Measurements from ENCODE around the gene RIMBP2. TPM values are rescaled to one million over a fixed set of nuclear protein-coding genes. Genes with fewer than 3 reads are reported as not detected.

The RIMBP2 gene
- total and polyA plus RNA-seq, 2 experiments from 2014 or later: 0.31 to 0.37 TPM

DNA sequence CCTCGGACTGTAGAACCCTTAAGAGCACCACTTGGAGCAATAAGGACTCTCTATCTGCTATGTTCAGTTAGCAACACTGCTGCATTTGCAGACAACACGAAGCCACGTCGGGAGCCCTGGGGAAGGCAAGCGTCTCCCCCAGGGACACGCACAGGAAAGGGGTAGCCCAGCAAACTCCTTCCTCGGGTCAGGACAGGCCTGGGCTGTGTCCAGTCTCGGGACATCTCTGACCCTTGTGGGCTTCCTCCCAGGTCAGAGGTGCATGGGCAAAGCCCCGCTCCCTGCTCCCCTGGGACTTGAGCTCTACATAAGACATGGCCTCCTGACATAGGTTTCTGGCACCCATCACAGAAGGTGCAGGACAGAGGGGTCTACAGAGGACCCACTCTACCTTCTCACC lies 258.9 kb downstream of the RIMBP2 start:
- no peak for ATAC-seq
- peaks cover 23% of the 10 kb centered on the region for H3K36me3 Mint-ChIP-seq (ENCODE audit: low read depth)
- no peak overlapping the region for H3K27ac Mint-ChIP-seq
- no peak for TF ChIP-seq EZH2phosphoT487 (IDR thresholded peaks at IDR 0.05; ENCODE audit: unreplicated experiment)
- TF ChIP-seq STAT1 (IDR thresholded peaks at IDR 0.05; ENCODE audit: unreplicated experiment): no peak
- no peak for TF ChIP-seq JUNB (IDR thresholded peaks at IDR 0.05; ENCODE audit: unreplicated experiment)
- TF ChIP-seq CREB1 (CRISPR knock-in tag; IDR thresholded peaks at IDR 0.05; ENCODE audit: low read depth): no peak
- TF ChIP-seq, protein P1, sequence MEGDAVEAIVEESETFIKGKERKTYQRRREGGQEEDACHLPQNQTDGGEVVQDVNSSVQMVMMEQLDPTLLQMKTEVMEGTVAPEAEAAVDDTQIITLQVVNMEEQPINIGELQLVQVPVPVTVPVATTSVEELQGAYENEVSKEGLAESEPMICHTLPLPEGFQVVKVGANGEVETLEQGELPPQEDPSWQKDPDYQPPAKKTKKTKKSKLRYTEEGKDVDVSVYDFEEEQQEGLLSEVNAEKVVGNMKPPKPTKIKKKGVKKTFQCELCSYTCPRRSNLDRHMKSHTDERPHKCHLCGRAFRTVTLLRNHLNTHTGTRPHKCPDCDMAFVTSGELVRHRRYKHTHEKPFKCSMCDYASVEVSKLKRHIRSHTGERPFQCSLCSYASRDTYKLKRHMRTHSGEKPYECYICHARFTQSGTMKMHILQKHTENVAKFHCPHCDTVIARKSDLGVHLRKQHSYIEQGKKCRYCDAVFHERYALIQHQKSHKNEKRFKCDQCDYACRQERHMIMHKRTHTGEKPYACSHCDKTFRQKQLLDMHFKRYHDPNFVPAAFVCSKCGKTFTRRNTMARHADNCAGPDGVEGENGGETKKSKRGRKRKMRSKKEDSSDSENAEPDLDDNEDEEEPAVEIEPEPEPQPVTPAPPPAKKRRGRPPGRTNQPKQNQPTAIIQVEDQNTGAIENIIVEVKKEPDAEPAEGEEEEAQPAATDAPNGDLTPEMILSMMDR (conservative IDR thresholded peaks at IDR 0.05; ENCODE audit: low read depth in 2 of 2): no peak
- TF ChIP-seq, protein P2, sequence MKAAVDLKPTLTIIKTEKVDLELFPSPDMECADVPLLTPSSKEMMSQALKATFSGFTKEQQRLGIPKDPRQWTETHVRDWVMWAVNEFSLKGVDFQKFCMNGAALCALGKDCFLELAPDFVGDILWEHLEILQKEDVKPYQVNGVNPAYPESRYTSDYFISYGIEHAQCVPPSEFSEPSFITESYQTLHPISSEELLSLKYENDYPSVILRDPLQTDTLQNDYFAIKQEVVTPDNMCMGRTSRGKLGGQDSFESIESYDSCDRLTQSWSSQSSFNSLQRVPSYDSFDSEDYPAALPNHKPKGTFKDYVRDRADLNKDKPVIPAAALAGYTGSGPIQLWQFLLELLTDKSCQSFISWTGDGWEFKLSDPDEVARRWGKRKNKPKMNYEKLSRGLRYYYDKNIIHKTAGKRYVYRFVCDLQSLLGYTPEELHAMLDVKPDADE (IDR thresholded peaks at IDR 0.05): no peak
- no peak for TF ChIP-seq EZH2 (IDR thresholded peaks at IDR 0.05; ENCODE audit: low read depth, unreplicated experiment)
- TF ChIP-seq ZNF114 (CRISPR knock-in tag; IDR thresholded peaks at IDR 0.05): no peak
- no peak for TF ChIP-seq NANOG (IDR thresholded peaks at IDR 0.05; ENCODE audit: borderline replicate concordance)
- TF ChIP-seq, protein P3, sequence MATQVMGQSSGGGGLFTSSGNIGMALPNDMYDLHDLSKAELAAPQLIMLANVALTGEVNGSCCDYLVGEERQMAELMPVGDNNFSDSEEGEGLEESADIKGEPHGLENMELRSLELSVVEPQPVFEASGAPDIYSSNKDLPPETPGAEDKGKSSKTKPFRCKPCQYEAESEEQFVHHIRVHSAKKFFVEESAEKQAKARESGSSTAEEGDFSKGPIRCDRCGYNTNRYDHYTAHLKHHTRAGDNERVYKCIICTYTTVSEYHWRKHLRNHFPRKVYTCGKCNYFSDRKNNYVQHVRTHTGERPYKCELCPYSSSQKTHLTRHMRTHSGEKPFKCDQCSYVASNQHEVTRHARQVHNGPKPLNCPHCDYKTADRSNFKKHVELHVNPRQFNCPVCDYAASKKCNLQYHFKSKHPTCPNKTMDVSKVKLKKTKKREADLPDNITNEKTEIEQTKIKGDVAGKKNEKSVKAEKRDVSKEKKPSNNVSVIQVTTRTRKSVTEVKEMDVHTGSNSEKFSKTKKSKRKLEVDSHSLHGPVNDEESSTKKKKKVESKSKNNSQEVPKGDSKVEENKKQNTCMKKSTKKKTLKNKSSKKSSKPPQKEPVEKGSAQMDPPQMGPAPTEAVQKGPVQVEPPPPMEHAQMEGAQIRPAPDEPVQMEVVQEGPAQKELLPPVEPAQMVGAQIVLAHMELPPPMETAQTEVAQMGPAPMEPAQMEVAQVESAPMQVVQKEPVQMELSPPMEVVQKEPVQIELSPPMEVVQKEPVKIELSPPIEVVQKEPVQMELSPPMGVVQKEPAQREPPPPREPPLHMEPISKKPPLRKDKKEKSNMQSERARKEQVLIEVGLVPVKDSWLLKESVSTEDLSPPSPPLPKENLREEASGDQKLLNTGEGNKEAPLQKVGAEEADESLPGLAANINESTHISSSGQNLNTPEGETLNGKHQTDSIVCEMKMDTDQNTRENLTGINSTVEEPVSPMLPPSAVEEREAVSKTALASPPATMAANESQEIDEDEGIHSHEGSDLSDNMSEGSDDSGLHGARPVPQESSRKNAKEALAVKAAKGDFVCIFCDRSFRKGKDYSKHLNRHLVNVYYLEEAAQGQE (IDR thresholded peaks at IDR 0.05; ENCODE audit: unreplicated experiment): no peak
- TF ChIP-seq, protein P4, sequence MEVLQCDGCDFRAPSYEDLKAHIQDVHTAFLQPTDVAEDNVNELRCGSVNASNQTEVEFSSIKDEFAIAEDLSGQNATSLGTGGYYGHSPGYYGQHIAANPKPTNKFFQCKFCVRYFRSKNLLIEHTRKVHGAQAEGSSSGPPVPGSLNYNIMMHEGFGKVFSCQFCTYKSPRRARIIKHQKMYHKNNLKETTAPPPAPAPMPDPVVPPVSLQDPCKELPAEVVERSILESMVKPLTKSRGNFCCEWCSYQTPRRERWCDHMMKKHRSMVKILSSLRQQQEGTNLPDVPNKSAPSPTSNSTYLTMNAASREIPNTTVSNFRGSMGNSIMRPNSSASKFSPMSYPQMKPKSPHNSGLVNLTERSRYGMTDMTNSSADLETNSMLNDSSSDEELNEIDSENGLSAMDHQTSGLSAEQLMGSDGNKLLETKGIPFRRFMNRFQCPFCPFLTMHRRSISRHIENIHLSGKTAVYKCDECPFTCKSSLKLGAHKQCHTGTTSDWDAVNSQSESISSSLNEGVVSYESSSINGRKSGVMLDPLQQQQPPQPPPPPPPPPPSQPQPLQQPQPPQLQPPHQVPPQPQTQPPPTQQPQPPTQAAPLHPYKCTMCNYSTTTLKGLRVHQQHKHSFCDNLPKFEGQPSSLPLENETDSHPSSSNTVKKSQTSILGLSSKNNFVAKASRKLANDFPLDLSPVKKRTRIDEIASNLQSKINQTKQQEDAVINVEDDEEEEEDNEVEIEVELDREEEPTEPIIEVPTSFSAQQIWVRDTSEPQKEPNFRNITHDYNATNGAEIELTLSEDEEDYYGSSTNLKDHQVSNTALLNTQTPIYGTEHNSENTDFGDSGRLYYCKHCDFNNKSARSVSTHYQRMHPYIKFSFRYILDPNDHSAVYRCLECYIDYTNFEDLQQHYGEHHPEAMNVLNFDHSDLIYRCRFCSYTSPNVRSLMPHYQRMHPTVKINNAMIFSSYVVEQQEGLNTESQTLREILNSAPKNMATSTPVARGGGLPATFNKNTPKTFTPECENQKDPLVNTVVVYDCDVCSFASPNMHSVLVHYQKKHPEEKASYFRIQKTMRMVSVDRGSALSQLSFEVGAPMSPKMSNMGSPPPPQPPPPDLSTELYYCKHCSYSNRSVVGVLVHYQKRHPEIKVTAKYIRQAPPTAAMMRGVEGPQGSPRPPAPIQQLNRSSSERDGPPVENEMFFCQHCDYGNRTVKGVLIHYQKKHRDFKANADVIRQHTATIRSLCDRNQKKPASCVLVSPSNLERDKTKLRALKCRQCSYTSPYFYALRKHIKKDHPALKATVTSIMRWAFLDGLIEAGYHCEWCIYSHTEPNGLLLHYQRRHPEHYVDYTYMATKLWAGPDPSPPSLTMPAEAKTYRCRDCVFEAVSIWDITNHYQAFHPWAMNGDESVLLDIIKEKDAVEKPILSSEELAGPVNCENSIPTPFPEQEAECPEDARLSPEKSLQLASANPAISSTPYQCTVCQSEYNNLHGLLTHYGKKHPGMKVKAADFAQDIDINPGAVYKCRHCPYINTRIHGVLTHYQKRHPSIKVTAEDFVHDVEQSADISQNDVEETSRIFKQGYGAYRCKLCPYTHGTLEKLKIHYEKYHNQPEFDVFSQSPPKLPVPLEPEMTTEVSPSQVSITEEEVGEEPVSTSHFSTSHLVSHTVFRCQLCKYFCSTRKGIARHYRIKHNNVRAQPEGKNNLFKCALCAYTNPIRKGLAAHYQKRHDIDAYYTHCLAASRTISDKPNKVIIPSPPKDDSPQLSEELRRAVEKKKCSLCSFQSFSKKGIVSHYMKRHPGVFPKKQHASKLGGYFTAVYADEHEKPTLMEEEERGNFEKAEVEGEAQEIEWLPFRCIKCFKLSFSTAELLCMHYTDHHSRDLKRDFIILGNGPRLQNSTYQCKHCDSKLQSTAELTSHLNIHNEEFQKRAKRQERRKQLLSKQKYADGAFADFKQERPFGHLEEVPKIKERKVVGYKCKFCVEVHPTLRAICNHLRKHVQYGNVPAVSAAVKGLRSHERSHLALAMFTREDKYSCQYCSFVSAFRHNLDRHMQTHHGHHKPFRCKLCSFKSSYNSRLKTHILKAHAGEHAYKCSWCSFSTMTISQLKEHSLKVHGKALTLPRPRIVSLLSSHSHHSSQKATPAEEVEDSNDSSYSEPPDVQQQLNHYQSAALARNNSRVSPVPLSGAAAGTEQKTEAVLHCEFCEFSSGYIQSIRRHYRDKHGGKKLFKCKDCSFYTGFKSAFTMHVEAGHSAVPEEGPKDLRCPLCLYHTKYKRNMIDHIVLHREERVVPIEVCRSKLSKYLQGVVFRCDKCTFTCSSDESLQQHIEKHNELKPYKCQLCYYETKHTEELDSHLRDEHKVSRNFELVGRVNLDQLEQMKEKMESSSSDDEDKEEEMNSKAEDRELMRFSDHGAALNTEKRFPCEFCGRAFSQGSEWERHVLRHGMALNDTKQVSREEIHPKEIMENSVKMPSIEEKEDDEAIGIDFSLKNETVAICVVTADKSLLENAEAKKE (CRISPR knock-in tag; IDR thresholded peaks at IDR 0.05): no peak
- no peak for TF ChIP-seq ZNF331 (CRISPR knock-in tag; IDR thresholded peaks at IDR 0.05; ENCODE audit: low read depth)
- no peak overlapping the region for H2AFZ ChIP-seq
- H3K36me3 ChIP-seq (ENCODE audit: insufficient read depth): no peaks in the 10 kb centered on the region
- no peak overlapping the region for H3K4me3 ChIP-seq
- H3K4me2 ChIP-seq: no peak overlapping the region
- peaks cover 4% of the 10 kb centered on the region for H3K27me3 Mint-ChIP-seq (ENCODE audit: insufficient read depth, low read depth, poor library complexity)
- no peaks in the 10 kb centered on the region for H3K9me2 ChIP-seq (ENCODE audit: insufficient read depth)
- no peaks in the 10 kb centered on the region for H3K27me3 ChIP-seq (ENCODE audit: insufficient read depth)
- peaks cover 88% of the 10 kb centered on the region for H3K9me3 Mint-ChIP-seq
- no peaks in the 10 kb centered on the region for H3K4me1 ChIP-seq (ENCODE audit: insufficient read depth)
- no peaks in the 10 kb centered on the region for H4K20me1 ChIP-seq (replicated peaks; ENCODE audit: insufficient read depth)
- H3F3A ChIP-seq (replicated peaks; ENCODE audit: low read depth): no peaks in the 10 kb centered on the region
- H3K4me1 Mint-ChIP-seq: no peaks in the 10 kb centered on the region
- H3K79me2 ChIP-seq (replicated peaks; ENCODE audit: insufficient read depth): no peaks in the 10 kb centered on the region
- no peak overlapping the region for H3K27ac ChIP-seq (ENCODE audit: low read depth)
- no peak overlapping the region for H3K4me3 Mint-ChIP-seq
- no peak for DNase-seq (ENCODE audit: low spot score)
